GM12892 (cell line): ENCODE measurements around the gene DNAH12.

Source experiments
- POLR2A ChIP-seq: IDR thresholded peaks from 2 replicates; pipeline ENCODE4 v1.6.1; 2011; ENCODE audit warnings: low read depth, low read length, control low read depth
- POLR2AphosphoS5 ChIP-seq: IDR thresholded peaks from 2 replicates; pipeline ENCODE4 v1.6.1; 2011; ENCODE audit warnings: low read depth, low read length, control low read depth
- TAF1 ChIP-seq: IDR thresholded peaks from 2 replicates; pipeline ENCODE4 v1.6.1; 2011; ENCODE audit warnings: low read depth, mild to moderate bottlenecking, control low read depth, low read length, borderline replicate concordance

- no peak for TF ChIP-seq TAF1
- TF ChIP-seq POLR2AphosphoS5: no peak
- no peak for TF ChIP-seq POLR2A
Observed at GRCh38 chr3:57559526-57559925, 15.4 kb upstream of the DNAH12 start.
